Fibroblast of skin of right biceps (primary cell): Measurements from ENCODE around the gene MIOX.

ENCODE experiments used
- DNase-seq: peaks from one replicate; pipeline ENCODE4 v3.0.0-alpha.2; 2013

Gene MIOX

DNA sequence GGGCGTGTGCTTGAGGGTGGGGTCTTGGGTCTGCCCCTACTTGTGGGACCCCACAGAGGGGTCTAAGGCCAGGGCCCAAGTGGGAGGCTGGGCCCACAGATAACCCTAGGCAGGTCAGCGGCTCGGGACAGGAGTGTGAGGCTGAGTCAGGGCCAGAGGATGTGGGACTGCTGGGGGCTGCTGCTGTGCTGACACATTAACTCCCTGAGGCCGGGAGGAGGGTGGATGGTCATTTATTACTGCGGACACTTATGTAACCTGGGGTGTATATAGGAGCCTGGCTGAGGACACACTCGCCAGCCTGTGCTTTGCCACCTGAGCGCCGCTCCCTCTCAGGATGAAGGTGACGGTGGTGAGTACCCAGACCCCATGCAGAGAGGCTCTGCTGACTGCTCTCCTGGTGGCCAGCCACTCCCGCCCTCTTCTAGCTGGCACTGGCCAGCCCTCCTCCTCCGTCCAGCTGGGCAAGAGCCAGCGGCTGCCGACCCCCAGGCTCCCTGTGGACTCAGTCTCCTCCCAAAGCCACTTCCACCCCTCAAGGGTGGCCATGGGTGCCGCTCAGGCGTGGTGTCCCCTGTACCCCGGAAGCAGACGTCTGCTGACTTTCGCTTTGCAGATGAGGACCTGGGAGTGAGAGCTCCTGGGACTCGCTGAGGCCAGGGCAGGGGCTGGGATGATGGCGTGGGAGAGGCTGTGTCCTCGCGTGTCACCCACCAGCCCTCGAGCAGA lies at the start of gene MIOX:
MIOX (plus strand) TSS at position 299 of the 729 bp plus-strand sequence; CDS start at position 338, 39 bp downstream.
- no peak for DNase-seq

DNA sequence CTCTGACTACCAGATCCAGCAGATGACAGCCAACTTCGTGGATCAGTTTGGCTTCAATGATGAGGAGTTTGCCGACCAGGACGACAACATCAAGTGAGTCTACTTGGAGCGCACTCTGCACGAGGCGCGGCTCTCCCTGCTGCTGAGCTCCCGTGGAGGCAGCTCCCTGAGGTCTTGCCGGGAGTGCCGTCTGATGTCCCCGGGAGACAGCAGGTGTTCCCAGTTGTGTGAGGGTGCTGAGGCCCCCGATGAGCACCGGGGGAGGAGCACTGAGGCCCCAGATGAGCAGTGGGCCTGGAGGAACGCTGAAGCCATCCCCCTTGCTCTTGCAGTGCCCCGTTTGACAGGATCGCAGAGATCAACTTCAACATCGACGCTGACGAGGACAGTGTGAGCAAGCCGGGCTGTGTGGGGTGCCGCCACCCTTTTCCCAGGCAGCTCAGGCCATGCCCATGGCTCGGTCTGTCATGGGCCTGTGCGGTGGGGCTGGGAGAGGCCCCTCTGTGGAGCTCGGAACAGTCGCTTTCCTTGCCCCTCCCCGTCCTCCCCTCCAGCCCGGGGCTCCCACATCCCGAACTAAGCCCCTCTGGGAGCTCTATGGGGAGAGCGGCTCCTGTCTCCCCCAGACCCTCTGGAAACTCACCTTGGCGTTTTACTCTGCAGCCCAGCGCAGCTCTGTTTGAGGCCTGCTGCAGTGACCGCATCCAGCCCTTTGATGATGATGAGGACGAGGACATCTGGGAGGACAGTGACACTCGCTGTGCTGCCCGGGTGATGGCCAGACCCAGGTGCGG lies 49.0 kb upstream of the MIOX start:
- no peak for DNase-seq

GRCh38 chr22:50438305-50439275 lies 48.1 kb upstream of the MIOX start:
- no peak for DNase-seq

GRCh38 chr22:50439314-50439870 lies 47.3 kb upstream of the MIOX start:
- DNase-seq, result no peak

DNA sequence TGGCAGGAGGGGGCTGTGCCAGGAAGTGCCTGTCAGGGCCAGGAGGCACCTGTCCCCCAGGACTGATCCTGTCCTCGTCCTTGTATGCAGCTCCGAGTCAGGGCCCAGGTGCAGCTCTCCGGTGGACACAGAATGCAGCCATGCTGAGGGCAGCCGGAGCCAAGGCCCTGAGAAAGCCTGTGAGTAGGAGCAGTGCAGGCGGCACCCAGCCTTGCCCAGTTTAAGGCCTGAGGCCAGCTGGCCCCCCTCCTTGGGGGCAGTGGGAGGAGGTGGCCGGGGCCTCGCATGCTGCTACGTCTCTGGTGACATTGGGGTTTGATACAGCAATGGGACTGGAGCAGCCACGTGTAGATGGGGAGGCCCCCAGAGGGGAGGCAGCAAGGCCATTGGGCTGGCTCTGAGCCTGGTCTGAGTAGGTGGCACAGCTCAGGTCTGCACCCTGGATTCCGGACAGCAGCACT lies 46.8 kb upstream of the MIOX start:
- DNase-seq, result no peak

DNA sequence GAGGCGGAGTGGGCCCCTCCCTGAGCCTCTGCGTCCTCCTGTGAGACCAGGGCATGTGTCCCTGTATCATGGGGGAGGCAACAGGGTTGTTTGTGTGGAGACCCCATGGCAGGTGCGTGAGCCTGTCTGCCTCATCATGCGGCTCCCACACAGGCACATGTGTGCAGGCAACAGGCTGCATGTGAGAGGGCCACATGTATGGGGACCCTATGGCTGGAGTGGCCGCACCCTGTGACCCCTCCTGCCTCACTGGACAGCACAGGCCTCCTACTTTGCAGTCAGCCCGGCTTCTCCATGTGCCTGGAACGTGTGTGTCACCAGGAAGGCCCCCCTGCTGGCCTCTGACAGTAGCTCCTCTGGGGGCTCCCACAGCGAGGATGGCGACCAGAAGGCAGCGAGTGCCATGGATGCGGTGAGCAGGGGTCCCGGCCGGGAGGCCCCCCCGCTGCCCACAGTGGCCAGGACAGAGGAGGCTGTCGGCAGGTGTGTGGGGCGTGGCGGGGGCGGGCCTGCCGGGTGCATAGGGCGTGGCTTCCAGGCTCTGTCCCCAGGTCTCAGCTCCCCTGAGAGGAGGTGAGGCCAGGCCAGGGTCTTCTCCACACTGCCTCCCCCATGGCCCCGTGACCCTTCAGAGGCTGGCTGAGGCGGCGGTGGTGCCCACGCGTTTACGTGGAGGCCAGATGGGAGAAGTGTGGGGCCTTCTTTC lies 46.0 kb upstream of the MIOX start:
- no peak for DNase-seq

GRCh38 chr22:50441428-50441993 lies 45.1 kb upstream of the MIOX start:
- no peak for DNase-seq

DNA sequence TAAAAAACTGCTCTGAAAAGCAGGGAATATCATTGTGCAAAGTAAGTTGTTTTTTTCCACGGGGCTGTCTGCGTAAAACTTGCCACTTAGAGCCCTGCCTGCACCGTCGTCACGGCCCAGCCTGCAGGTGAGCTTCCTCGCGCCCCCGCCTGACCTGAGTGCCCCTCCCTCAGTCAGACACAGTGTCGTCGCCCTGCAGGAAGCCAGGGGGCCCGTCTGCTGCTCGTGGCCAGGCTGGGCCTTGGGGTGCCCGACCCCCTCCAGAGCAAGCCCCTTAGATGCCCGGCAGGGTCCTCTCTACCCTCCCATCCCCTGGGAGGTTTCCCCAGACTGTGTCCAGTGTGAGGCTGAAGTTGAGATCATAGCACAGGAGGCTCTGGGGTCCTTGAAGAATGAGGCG lies 43.5 kb upstream of the MIOX start:
- DNase-seq, result no peak

- no peak for DNase-seq
Measured at GRCh38 chr22:50443801-50444625, 42.6 kb upstream of the MIOX start.

GRCh38 chr22:50444663-50445062 lies 42.0 kb upstream of the MIOX start:
- peak; percentile 41 for DNase-seq

GRCh38 chr22:50445071-50445879 lies 41.4 kb upstream of the MIOX start:
- DNase-seq, result no peak

- no peak for DNase-seq
Measured at GRCh38 chr22:50445880-50446707, 40.6 kb upstream of the MIOX start.

GRCh38 chr22:50446708-50447575 lies 39.7 kb upstream of the MIOX start:
- DNase-seq, result no peak

DNA sequence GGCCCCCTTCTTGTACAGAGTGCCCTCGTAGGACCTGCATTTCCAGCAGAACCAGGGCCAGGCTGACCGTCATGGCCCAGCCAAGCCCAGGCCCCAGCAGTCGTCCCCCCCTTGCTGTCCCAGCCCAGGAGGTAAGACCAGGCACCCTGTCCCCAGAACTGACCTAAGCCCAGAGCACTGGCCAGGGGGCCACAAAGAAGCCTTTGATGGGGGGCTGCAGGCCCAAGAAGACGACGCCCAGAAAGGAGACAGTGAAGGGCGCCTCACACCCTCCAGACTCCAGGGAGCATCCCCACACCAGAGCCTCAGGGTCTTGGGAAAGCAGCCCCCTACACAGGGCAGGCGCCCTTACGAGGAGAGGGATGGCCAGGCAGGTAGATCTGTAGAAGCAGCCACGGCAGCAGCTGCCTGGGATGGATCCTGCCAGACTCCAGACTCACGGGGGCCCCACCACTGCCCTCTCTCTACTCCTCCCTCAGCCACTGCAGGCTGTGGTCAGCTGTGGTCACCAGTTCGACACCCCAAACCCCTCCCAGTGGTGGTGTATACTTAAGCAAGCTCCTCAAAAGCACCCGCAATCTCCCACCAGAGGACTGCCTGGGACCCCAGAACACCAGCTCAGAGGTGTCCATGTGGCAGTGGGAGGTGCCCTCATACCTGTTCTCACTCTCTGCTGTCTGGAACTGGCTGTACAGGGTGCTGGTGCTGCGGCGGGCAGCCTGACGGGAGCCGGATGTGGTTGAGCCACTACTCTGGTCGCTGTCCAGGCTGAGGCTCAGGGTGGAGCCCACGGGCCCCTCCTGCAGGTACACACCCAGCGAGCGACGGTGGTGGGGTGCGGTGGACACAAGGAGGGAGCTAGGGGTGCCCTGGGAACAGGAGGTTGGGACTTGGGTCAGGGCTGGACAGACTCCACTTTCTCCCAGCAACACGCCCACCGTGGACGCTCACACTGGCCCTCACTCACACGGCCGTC lies 38.8 kb upstream of the MIOX start:
- DNase-seq, result no peak

GRCh38 chr22:50452649-50453048 lies 34.0 kb upstream of the MIOX start:
- no peak for DNase-seq

- DNase-seq, result no peak
Measured at GRCh38 chr22:50454556-50455075, 32.0 kb upstream of the MIOX start.
